ENCODE measurements around the gene KLRK1. TPM values are rescaled to one million over a fixed set of nuclear protein-coding genes. Genes with fewer than 3 reads are reported as not detected.
"Not testable (repeated sequence)": the region's sequence is repeated elsewhere in the genome, so short reads cannot be mapped to it uniquely, and the experiment has no call there.

Gene KLRK1
- polyA plus RNA-seq, 1 of the 3 experiments (the other 2 are of a cell fraction), result not detected

- Histone ChIP-seq H3K4me3 (ENCODE audit: low read depth in 2 of 2, low read length in 1 of 2) (no peak overlapping the region), H2AFZ (ENCODE audit: low read depth) (no peak overlapping the region), H3K27me3 (ENCODE audit: insufficient read depth) (peaks cover 7% of the 10 kb centered on the region; the same call in 1 of the 2 replicates), H3K9me3 (no peaks in the 10 kb centered on the region), H3F3A (replicated peaks; ENCODE audit: insufficient read depth) (no peaks in the 10 kb centered on the region), H3K4me1 (ENCODE audit: control insufficient read depth in 1 of 2, insufficient read depth in 2 of 2, low read depth in 1 of 2, low read length in 1 of 2) (no peaks in the 10 kb centered on the region), H3K9me2 (no peaks in the 10 kb centered on the region), H3K4me2 (no peak overlapping the region), H3K36me3 (replicated peaks in 1 of 2; ENCODE audit: control insufficient read depth in 1 of 2, insufficient read depth in 2 of 2, low read length in 1 of 2) (no peaks in the 10 kb centered on the region), H3K9ac (no peak overlapping the region), H3K27ac (ENCODE audit: low read depth in 2 of 2, low read length in 1 of 2) (no peak overlapping the region), H4K20me1 (ENCODE audit: insufficient read depth) (no peaks in the 10 kb centered on the region), H3K79me2 (ENCODE audit: insufficient read depth) (no peaks in the 10 kb centered on the region)
- TF ChIP-seq FOSL2 (IDR thresholded peaks at IDR 0.05; ENCODE audit: borderline replicate concordance, low read depth), result no peak
- peak; percentile 62 for TF ChIP-seq SMC3 (IDR thresholded peaks at IDR 0.05; ENCODE audit: low read depth, low read length)
- TF ChIP-seq RAD21 (IDR thresholded peaks at IDR 0.05; ENCODE audit: low read length), result peak; percentile 70
- TF ChIP-seq CTCF (IDR thresholded peaks at IDR 0.05), result peak; percentile 72
- no peak for TF ChIP-seq IRF3 (IDR thresholded peaks at IDR 0.05; ENCODE audit: low read depth, low read length)
- TF ChIP-seq GABPA (IDR thresholded peaks at IDR 0.05; ENCODE audit: low read depth), result no peak
- no peak for TF ChIP-seq ELF1 (IDR thresholded peaks at IDR 0.05)
- TF ChIP-seq EZH2phosphoT487 (IDR thresholded peaks at IDR 0.05; ENCODE audit: borderline replicate concordance, low read depth), result no peak
- TF ChIP-seq NRF1 (IDR thresholded peaks at IDR 0.05; ENCODE audit: low read depth, low read length), result no peak
- 7% methylated on average over 2 of the region's 2 CpGs for WGBS (ENCODE audit: low lambda C conversion rate)
- CTCF ChIA-PET, result interaction anchor here (1.3 to 2.1 kb wide), 5 partner anchors 9 to 868 kb away, joined by 3 to 7 read pairs (median 4); no protein-coding TSS in a partner anchor
- POLR2A ChIA-PET, result no interaction called here
- peak; percentile 26 for DNase-seq
These were observed 58.1 kb downstream of the KLRK1 start for GRCh38 chr12:10331642-10332239.

- H3K36me3 ChIP-seq (replicated peaks in 1 of 2; ENCODE audit: control insufficient read depth in 1 of 2, insufficient read depth in 2 of 2, low read length in 1 of 2); H3K4me2 ChIP-seq; POLR2A ChIA-PET; H3K9ac ChIP-seq; H3K27me3 ChIP-seq (ENCODE audit: insufficient read depth); DNase-seq; CTCF ChIA-PET; H3K9me2 ChIP-seq; H3K9me3 ChIP-seq; H2AFZ ChIP-seq (ENCODE audit: low read depth); H3F3A ChIP-seq (replicated peaks; ENCODE audit: insufficient read depth); H3K4me1 ChIP-seq (ENCODE audit: control insufficient read depth in 1 of 2, insufficient read depth in 2 of 2, low read depth in 1 of 2, low read length in 1 of 2); H3K27ac ChIP-seq (ENCODE audit: low read depth in 2 of 2, low read length in 1 of 2); H4K20me1 ChIP-seq (ENCODE audit: insufficient read depth); H3K4me3 ChIP-seq (ENCODE audit: low read depth in 2 of 2, low read length in 1 of 2); H3K79me2 ChIP-seq (ENCODE audit: insufficient read depth): not testable (repeated sequence)
- WGBS (ENCODE audit: low lambda C conversion rate), result 6% methylated on average over 2 of the region's 2 CpGs
These were observed 61.1 kb downstream of the KLRK1 start for GRCh38 chr12:10328691-10329090.

Other genes with a start within 250 kb of the KLRK1 start
- not detected in 2 replicates for gene OLR1, start 217.9 kb downstream of the KLRK1 start, polyA plus RNA-seq (2012; rRNA removed)
- not detected in 2 replicates for gene TMEM52B, start 211.0 kb downstream of the KLRK1 start, polyA plus RNA-seq (2012; rRNA removed)
- 9.2 and 14.3 TPM in 2 replicates for gene GABARAPL1, start 177.2 kb downstream of the KLRK1 start, polyA plus RNA-seq (2012; rRNA removed)
- gene KLRD1, start 82.2 kb downstream of the KLRK1 start, polyA plus RNA-seq (2012; rRNA removed), result not detected in 2 replicates
- not detected in 2 replicates for gene KLRC4, start 19.7 kb upstream of the KLRK1 start, polyA plus RNA-seq (2012; rRNA removed)
- gene KLRC3, start 30.6 kb upstream of the KLRK1 start, polyA plus RNA-seq (2012; rRNA removed), result not detected in 2 replicates
- gene KLRC2, start 46.0 kb upstream of the KLRK1 start, polyA plus RNA-seq (2012; rRNA removed), result not detected in 2 replicates
- not detected in 2 replicates for gene KLRC1, start 63.3 kb upstream of the KLRK1 start, polyA plus RNA-seq (2012; rRNA removed)
- gene EIF2S3B, start 115.8 kb upstream of the KLRK1 start, polyA plus RNA-seq (2012; rRNA removed), result 0.07 and 0.16 TPM in 2 replicates
- 13.5 and 15.7 TPM in 2 replicates for gene MAGOHB, start 223.6 kb upstream of the KLRK1 start, polyA plus RNA-seq (2012; rRNA removed)

Data from SK-N-SH (cell line).